Panc1 (cell line): Measurements from ENCODE around the gene MAP3K14. TPM values are rescaled to one million over a fixed set of nuclear protein-coding genes. Genes with fewer than 3 reads are reported as not detected.

Experiments
- ATAC-seq: fragments of 200-7000 bp; cut with Tn5 transposase; 2 replicates; pipeline ENCODE4 v1.9.1; 2020; ENCODE audit warnings: mild to moderate bottlenecking, moderate library complexity
- BruUV-seq: library from RNA; stranded (reverse); fragments of 400-500 nt; replicated peaks from 2 replicates; lab custom pipeline; 2021; lab: Mats Ljungman, UMichigan
- CTCF ChIA-PET: fragments of 300-600 bp; sonication (Branson Sonifier 250); formaldehyde crosslinking; loops from one replicate; lab custom pipeline; 2022; ENCODE audit warnings: antibody characterized with exemption; lab: Charles Lee
- POLR2A ChIA-PET: fragments of 300-600 bp; sonication (Branson Sonifier 250); formaldehyde crosslinking; loops from one replicate; lab custom pipeline; 2022; ENCODE audit warnings: antibody characterized with exemption; lab: Charles Lee
- DNase-seq: peaks from one replicate; pipeline ENCODE4 v3.0.0-alpha.2; 2010; ENCODE audit warnings: low read depth, low spot score
- H3K27ac ChIP-seq: 2 replicates; pipeline ENCODE4 v1.5.1; 2011; ENCODE audit warnings: mild to moderate bottlenecking, low read length, inconsistent platforms
- H3K27me3 ChIP-seq: fragments of 200-500 bp; sonication (Bioruptor generic); 2 replicates; pipeline ENCODE4 v1.6.0; 2014; ENCODE audit warnings: low read length, inconsistent platforms; ENCODE audit not compliant: control insufficient read depth, insufficient read depth
- H3K36me3 ChIP-seq: fragments of 200-500 bp; sonication (Bioruptor generic); 2 replicates; pipeline ENCODE4 v1.5.1; 2014; ENCODE audit warnings: inconsistent platforms, mild to moderate bottlenecking, low read length, moderate library complexity; ENCODE audit not compliant: control insufficient read depth, insufficient read depth
- H3K4me1 ChIP-seq: 2 replicates; pipeline ENCODE4 v1.5.1; 2011; ENCODE audit warnings: inconsistent platforms, mild to moderate bottlenecking, low read length, moderate library complexity; ENCODE audit not compliant: control insufficient read depth, insufficient read depth
- H3K4me3 ChIP-seq, 2 experiments: 2 replicates each; pipeline ENCODE4 v1.5.1; 2011 to 2012; ENCODE audit warnings: low read depth in 2 of 2, low read length in 2 of 2, mild to moderate bottlenecking in 2 of 2, inconsistent platforms in 1 of 2, moderate library complexity in 1 of 2
- H3K9me3 ChIP-seq: fragments of 200-500 bp; sonication (Bioruptor generic); 2 replicates; pipeline ENCODE4 v1.5.1; 2014; ENCODE audit warnings: low read depth, mild to moderate bottlenecking, inconsistent platforms, low read length, moderate library complexity; ENCODE audit not compliant: control insufficient read depth, insufficient read depth
- POLR2AphosphoS5 ChIP-seq: IDR thresholded peaks from 2 replicates; pipeline ENCODE4 v1.6.1; 2012; ENCODE audit warnings: mild to moderate bottlenecking, low read depth, low read length, moderate library complexity
- SIN3A ChIP-seq: IDR thresholded peaks from 2 replicates; pipeline ENCODE4 v1.6.1; 2012; ENCODE audit warnings: low read depth, mild to moderate bottlenecking, low read length, moderate library complexity, borderline replicate concordance; ENCODE audit not compliant: insufficient read depth
- TCF7L2 ChIP-seq: IDR thresholded peaks from 2 replicates; pipeline ENCODE4 v1.6.1; 2011; ENCODE audit warnings: mild to moderate bottlenecking, low read depth, low read length, inconsistent platforms
- in situ Hi-C: cut with HindIII; loops from 2 replicates; pipeline ENCODE4 v1.10.0; 2016; ENCODE audit warnings: low sequenced_read_pairs, low pct_unique_long_range_greater_than_20kb
- intact Hi-C: fragments of 100-400 bp; cut with micrococcal nuclease; formaldehyde crosslinking; loops from one replicate; pipeline ENCODE4 v1.10.0; 2022; ENCODE audit not compliant: unreplicated experiment
- total RNA-seq: library from RNA; stranded (reverse); gene quantifications from one replicate; pipeline ENCODE4 v1.2.1, GENCODE V29; 2021; ENCODE audit not compliant: unreplicated experiment
- TF ChIP-seq, protein P1 (sequence below): fragments of 450-650 bp; IDR thresholded peaks from 2 replicates; pipeline ENCODE4 v1.5.1; 2017; ENCODE audit warnings: mild to moderate bottlenecking
- TF ChIP-seq, protein P2 (sequence below), 2 experiments: IDR thresholded peaks; 2 replicates each; pipeline ENCODE4 v1.6.1; 2011 to 2012; ENCODE audit warnings: low read depth in 2 of 2, control low read depth in 1 of 2, low read length in 1 of 2, mild to moderate bottlenecking in 1 of 2, moderate library complexity in 1 of 2; ENCODE audit not compliant: insufficient read depth in 1 of 2

The MAP3K14 gene
- total RNA-seq, 1 experiment from 2014 or later, result 80.8 TPM

DNA sequence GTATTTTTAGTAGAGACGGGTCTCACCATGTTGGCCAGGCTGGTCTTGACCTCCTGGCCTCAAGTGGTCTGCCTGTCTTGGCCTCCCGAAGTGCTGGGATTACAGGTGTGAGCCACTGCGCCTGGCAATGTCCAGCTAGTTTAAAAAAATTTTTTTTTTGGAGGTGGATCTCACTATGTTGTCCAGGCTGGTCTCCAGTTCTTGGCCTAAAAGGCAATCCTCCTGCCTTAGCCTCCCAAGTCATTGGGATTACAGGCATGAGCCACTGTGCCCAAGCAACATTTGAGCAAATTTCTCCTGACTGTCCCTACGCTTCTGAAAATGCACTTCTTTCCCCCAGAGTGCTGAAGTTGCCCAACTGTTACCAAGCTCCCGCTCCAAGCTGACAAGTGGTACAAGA, 8.0 kb downstream of the MAP3K14 start:
- ChIA-PET CTCF (interaction anchor here (0.6 kb wide), 1 partner anchor 68 kb away, joined by 3 read pairs; no protein-coding TSS in a partner anchor), POLR2A (interaction anchor here (0.5 kb wide), 1 partner anchor 24 kb away, joined by 3 read pairs; no protein-coding TSS in a partner anchor)
- DNase-seq (no peak), ATAC-seq (no peak)
- H3K27me3 ChIP-seq, result no peaks in the 10 kb centered on the region
- H3K4me3 ChIP-seq, result no peak overlapping the region
- BruUV-seq, result no TSS peak
- no peaks in the 10 kb centered on the region for H3K9me3 ChIP-seq
- H3K27ac ChIP-seq, result peak overlapping the region; percentile 58
- no peak for TF ChIP-seq TCF7L2
- no peak for TF ChIP-seq POLR2AphosphoS5
- TF ChIP-seq SIN3A, result no peak
- TF ChIP-seq, protein P1, sequence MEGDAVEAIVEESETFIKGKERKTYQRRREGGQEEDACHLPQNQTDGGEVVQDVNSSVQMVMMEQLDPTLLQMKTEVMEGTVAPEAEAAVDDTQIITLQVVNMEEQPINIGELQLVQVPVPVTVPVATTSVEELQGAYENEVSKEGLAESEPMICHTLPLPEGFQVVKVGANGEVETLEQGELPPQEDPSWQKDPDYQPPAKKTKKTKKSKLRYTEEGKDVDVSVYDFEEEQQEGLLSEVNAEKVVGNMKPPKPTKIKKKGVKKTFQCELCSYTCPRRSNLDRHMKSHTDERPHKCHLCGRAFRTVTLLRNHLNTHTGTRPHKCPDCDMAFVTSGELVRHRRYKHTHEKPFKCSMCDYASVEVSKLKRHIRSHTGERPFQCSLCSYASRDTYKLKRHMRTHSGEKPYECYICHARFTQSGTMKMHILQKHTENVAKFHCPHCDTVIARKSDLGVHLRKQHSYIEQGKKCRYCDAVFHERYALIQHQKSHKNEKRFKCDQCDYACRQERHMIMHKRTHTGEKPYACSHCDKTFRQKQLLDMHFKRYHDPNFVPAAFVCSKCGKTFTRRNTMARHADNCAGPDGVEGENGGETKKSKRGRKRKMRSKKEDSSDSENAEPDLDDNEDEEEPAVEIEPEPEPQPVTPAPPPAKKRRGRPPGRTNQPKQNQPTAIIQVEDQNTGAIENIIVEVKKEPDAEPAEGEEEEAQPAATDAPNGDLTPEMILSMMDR, result no peak
- TF ChIP-seq, protein P2, sequence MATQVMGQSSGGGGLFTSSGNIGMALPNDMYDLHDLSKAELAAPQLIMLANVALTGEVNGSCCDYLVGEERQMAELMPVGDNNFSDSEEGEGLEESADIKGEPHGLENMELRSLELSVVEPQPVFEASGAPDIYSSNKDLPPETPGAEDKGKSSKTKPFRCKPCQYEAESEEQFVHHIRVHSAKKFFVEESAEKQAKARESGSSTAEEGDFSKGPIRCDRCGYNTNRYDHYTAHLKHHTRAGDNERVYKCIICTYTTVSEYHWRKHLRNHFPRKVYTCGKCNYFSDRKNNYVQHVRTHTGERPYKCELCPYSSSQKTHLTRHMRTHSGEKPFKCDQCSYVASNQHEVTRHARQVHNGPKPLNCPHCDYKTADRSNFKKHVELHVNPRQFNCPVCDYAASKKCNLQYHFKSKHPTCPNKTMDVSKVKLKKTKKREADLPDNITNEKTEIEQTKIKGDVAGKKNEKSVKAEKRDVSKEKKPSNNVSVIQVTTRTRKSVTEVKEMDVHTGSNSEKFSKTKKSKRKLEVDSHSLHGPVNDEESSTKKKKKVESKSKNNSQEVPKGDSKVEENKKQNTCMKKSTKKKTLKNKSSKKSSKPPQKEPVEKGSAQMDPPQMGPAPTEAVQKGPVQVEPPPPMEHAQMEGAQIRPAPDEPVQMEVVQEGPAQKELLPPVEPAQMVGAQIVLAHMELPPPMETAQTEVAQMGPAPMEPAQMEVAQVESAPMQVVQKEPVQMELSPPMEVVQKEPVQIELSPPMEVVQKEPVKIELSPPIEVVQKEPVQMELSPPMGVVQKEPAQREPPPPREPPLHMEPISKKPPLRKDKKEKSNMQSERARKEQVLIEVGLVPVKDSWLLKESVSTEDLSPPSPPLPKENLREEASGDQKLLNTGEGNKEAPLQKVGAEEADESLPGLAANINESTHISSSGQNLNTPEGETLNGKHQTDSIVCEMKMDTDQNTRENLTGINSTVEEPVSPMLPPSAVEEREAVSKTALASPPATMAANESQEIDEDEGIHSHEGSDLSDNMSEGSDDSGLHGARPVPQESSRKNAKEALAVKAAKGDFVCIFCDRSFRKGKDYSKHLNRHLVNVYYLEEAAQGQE (IDR thresholded peaks at IDR 0.05; ENCODE audit: insufficient read depth in 1 of 2, low read depth in 2 of 2, low read length in 1 of 2), result no peak
- in situ Hi-C loops (no loop called here), intact Hi-C loops (no loop called here)
- H3K36me3 ChIP-seq, result peaks cover 9% of the 10 kb centered on the region; the same call in 1 of the 2 replicates
- H3K4me1 ChIP-seq, result peaks cover 85% of the 10 kb centered on the region

DNA sequence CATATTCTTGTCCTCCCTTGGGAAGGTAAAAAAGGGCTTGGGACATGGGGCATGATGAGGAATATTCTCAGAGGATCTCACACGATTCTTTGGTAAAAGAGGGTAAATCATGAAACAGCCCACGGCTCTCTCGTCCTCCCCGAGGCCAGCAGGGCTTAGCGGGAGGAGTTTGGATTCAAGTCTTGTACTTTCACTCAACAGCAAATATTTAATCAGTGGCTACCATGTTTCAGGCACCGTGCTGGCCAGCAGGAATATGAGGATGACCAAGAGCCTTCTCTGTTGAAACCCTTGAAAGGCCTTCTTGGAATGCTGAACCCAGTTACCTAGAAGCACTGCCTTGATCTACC, 8.8 kb downstream of the MAP3K14 start:
- no peak for DNase-seq
- H3K27ac ChIP-seq, result peak overlapping the region; percentile 90
- intact Hi-C loops (no loop called here), in situ Hi-C loops (no loop called here)
- no peaks in the 10 kb centered on the region for H3K9me3 ChIP-seq
- ChIA-PET CTCF (no interaction called here), POLR2A (interaction anchor here (0.6 kb wide), 1 partner anchor 1190 kb away, joined by 4 read pairs; no protein-coding TSS in a partner anchor)
- peaks cover 91% of the 10 kb centered on the region for H3K4me1 ChIP-seq
- ATAC-seq, result peak; percentile 2; the same call in 1 of the 2 replicates
- TF ChIP-seq SIN3A (no peak), POLR2AphosphoS5 (peak; percentile 41; the same call in 1 of the 2 replicates)
- no peaks in the 10 kb centered on the region for H3K27me3 ChIP-seq
- H3K36me3 ChIP-seq, result peaks cover 9% of the 10 kb centered on the region; the same call in 1 of the 2 replicates
- H3K4me3 ChIP-seq, result no peak overlapping the region
- no TSS peak for BruUV-seq
